ACC112 (cell line): ENCODE data around the gene C4orf50.

Experiments used
- H2AFZ ChIP-seq: fragments of 200-600 bp; sonication (generic); one replicate; pipeline ENCODE4 v1.6.0; 2017; ENCODE audit warnings: antibody characterized with exemption, low read length; ENCODE audit not compliant: unreplicated experiment
- H3K27ac ChIP-seq: fragments of 200-600 bp; sonication (generic); 2 replicates; pipeline ENCODE4 v1.5.1; 2014; ENCODE audit warnings: low read depth, mild to moderate bottlenecking, antibody characterized with exemption, low read length, moderate library complexity
- H3K27me3 ChIP-seq: fragments of 200-600 bp; sonication (generic); 2 replicates; pipeline ENCODE4 v1.6.1; 2014; ENCODE audit warnings: mild to moderate bottlenecking, antibody characterized with exemption, low read length, moderate library complexity, mixed read lengths; ENCODE audit not compliant: insufficient read depth
- H3K36me3 ChIP-seq: fragments of 200-600 bp; sonication (generic); 2 replicates; pipeline ENCODE4 v1.6.1; 2016; ENCODE audit warnings: mild to moderate bottlenecking, antibody characterized with exemption, low read length, moderate library complexity, mixed read lengths; ENCODE audit not compliant: insufficient read depth
- H3K4me1 ChIP-seq: fragments of 200-600 bp; sonication (generic); one replicate; pipeline ENCODE4 v1.6.1; 2016; ENCODE audit warnings: low read length, mixed read lengths; ENCODE audit not compliant: insufficient read depth, unreplicated experiment, control insufficient read depth
- H3K4me3 ChIP-seq: fragments of 200-600 bp; sonication (generic); 2 replicates; pipeline ENCODE4 v1.5.1; 2014; ENCODE audit warnings: mild to moderate bottlenecking, low read depth, low read length
- H3K79me2 ChIP-seq: fragments of 200-600 bp; sonication (generic); one replicate; pipeline ENCODE4 v1.6.0; 2016; ENCODE audit warnings: low read length; ENCODE audit not compliant: control insufficient read depth, unreplicated experiment, insufficient read depth

The C4orf50 gene

GRCh38 chr4:6018331-6018730 lies at the start of gene C4orf50:
TSS of gene C4orf50 (minus strand) at chr4:6018431.
- H3K27me3 ChIP-seq = peaks cover 8% of the 10 kb centered on the region
- no peaks in the 10 kb centered on the region for H3K36me3 ChIP-seq
- no peak within 1 kb of the TSS for H2AFZ ChIP-seq
- no peaks in the 10 kb centered on the region for H3K4me1 ChIP-seq
- no peak within 1 kb of the TSS for H3K27ac ChIP-seq
- H3K79me2 ChIP-seq = no peaks in the 10 kb centered on the region
- no peak within 1 kb of the TSS for H3K4me3 ChIP-seq

GRCh38 chr4:6065934-6066590 lies 47.8 kb upstream of the C4orf50 start:
- no peaks in the 10 kb centered on the region for H3K36me3 ChIP-seq
- H3K79me2 ChIP-seq = no peaks in the 10 kb centered on the region
- peaks cover 8% of the 10 kb centered on the region for H3K27me3 ChIP-seq
- H3K4me1 ChIP-seq = no peaks in the 10 kb centered on the region
- H3K4me3 ChIP-seq = no peak overlapping the region
- H3K27ac ChIP-seq = no peak overlapping the region
- H2AFZ ChIP-seq = no peak overlapping the region

GRCh38 chr4:6065166-6065565 lies 46.9 kb upstream of the C4orf50 start:
- Histone ChIP-seq H3K4me1 (no peaks in the 10 kb centered on the region), H3K79me2 (no peaks in the 10 kb centered on the region), H3K27ac (no peak overlapping the region), H3K27me3 (peaks cover 4% of the 10 kb centered on the region), H3K4me3 (no peak overlapping the region), H3K36me3 (no peaks in the 10 kb centered on the region), H2AFZ (no peak overlapping the region)

- Histone ChIP-seq H3K27me3 (0 out of 2 replicates have a peak, but pooled peaks cover 3% of the 10 kb centered on the region), H3K4me3 (no peak overlapping the region), H3K36me3 (no peaks in the 10 kb centered on the region), H3K27ac (no peak overlapping the region), H3K4me1 (no peaks in the 10 kb centered on the region), H3K79me2 (no peaks in the 10 kb centered on the region), H2AFZ (no peak overlapping the region)
Measured at GRCh38 chr4:6064383-6064782, 46.2 kb upstream of the C4orf50 start.

- Histone ChIP-seq H2AFZ (no peak overlapping the region), H3K4me1 (no peaks in the 10 kb centered on the region), H3K36me3 (no peaks in the 10 kb centered on the region), H3K27ac (no peak overlapping the region), H3K27me3 (0 out of 2 replicates have a peak, but pooled peaks cover 3% of the 10 kb centered on the region), H3K79me2 (no peaks in the 10 kb centered on the region), H3K4me3 (no peak overlapping the region)
Measured at GRCh38 chr4:6063684-6064083, 45.5 kb upstream of the C4orf50 start.

- 0 out of 2 replicates have a peak, but pooled peaks cover 3% of the 10 kb centered on the region for H3K27me3 ChIP-seq
- H3K36me3 ChIP-seq = no peaks in the 10 kb centered on the region
- no peaks in the 10 kb centered on the region for H3K4me1 ChIP-seq
- H2AFZ ChIP-seq = no peak overlapping the region
- H3K79me2 ChIP-seq = no peaks in the 10 kb centered on the region
- no peak overlapping the region for H3K27ac ChIP-seq
- H3K4me3 ChIP-seq = no peak overlapping the region
Measured at GRCh38 chr4:6062133-6062532, 43.9 kb upstream of the C4orf50 start.

- Histone ChIP-seq H3K27me3 (no peaks in the 10 kb centered on the region), H2AFZ (no peak overlapping the region), H3K36me3 (no peaks in the 10 kb centered on the region), H3K27ac (no peak overlapping the region), H3K4me1 (no peaks in the 10 kb centered on the region), H3K4me3 (no peak overlapping the region), H3K79me2 (no peaks in the 10 kb centered on the region)
Measured at GRCh38 chr4:6059375-6059805, 41.2 kb upstream of the C4orf50 start.

GRCh38 chr4:6058531-6059374 lies 40.5 kb upstream of the C4orf50 start:
- Histone ChIP-seq H3K4me3 (no peak overlapping the region), H3K4me1 (no peaks in the 10 kb centered on the region), H3K27me3 (0 out of 2 replicates have a peak, but pooled peaks cover 4% of the 10 kb centered on the region), H2AFZ (no peak overlapping the region), H3K36me3 (no peaks in the 10 kb centered on the region), H3K79me2 (no peaks in the 10 kb centered on the region), H3K27ac (no peak overlapping the region)

- Histone ChIP-seq H3K4me1 (no peaks in the 10 kb centered on the region), H2AFZ (no peak overlapping the region), H3K27me3 (peaks cover 12% of the 10 kb centered on the region; the same call in 1 of the 2 replicates), H3K4me3 (no peak overlapping the region), H3K36me3 (no peaks in the 10 kb centered on the region), H3K27ac (no peak overlapping the region), H3K79me2 (no peaks in the 10 kb centered on the region)
Measured at GRCh38 chr4:6056976-6057766, 38.9 kb upstream of the C4orf50 start.

GRCh38 chr4:6055436-6055835 lies 37.2 kb upstream of the C4orf50 start:
- H2AFZ ChIP-seq = no peak overlapping the region
- no peaks in the 10 kb centered on the region for H3K4me1 ChIP-seq
- no peaks in the 10 kb centered on the region for H3K36me3 ChIP-seq
- no peak overlapping the region for H3K4me3 ChIP-seq
- no peak overlapping the region for H3K27ac ChIP-seq
- H3K79me2 ChIP-seq = no peaks in the 10 kb centered on the region
- H3K27me3 ChIP-seq = peaks cover 24% of the 10 kb centered on the region
